ENCODE data around the gene KNG1. TPM values are rescaled to one million over a fixed set of nuclear protein-coding genes. Genes with fewer than 3 reads are reported as not detected.
"Not testable (repeated sequence)": the region's sequence is repeated elsewhere in the genome, so short reads cannot be mapped to it uniquely, and the experiment has no call there.

KNG1 gene
- total RNA-seq, 2 donors from 2014 or later: not detected

- H3K4me3 Mint-ChIP-seq: no peak overlapping the region
- H3K9me3 Mint-ChIP-seq: no peaks in the 10 kb centered on the region
- no peak overlapping the region for H3K27ac Mint-ChIP-seq
- no peaks in the 10 kb centered on the region for H3K36me3 Mint-ChIP-seq (ENCODE audit: low read depth)
- H3K27me3 Mint-ChIP-seq: peaks cover 17% of the 10 kb centered on the region
- no peaks in the 10 kb centered on the region for H3K4me1 Mint-ChIP-seq
- peak; percentile 56 for ATAC-seq (replicated peaks)
These were observed 22.7 kb upstream of the KNG1 start for GRCh38 chr3:186694288-186695032.

GRCh38 chr3:186696522-186696921 lies 20.6 kb upstream of the KNG1 start:
- no peaks in the 10 kb centered on the region for H3K36me3 Mint-ChIP-seq (ENCODE audit: low read depth)
- H3K9me3 Mint-ChIP-seq: no peaks in the 10 kb centered on the region
- no peak overlapping the region for H3K27ac Mint-ChIP-seq
- no peaks in the 10 kb centered on the region for H3K4me1 Mint-ChIP-seq
- no peak overlapping the region for H3K4me3 Mint-ChIP-seq
- H3K27me3 Mint-ChIP-seq: peaks cover 12% of the 10 kb centered on the region
- ATAC-seq (replicated peaks): no peak

- ATAC-seq (replicated peaks): no peak
- Mint-ChIP-seq H3K36me3 (ENCODE audit: low read depth) (no peaks in the 10 kb centered on the region), H3K4me3 (no peak overlapping the region)
These were observed 19.6 kb upstream of the KNG1 start for GRCh38 chr3:186697510-186697909.

GRCh38 chr3:186700267-186700666 lies 16.9 kb upstream of the KNG1 start:
- H3K4me1 Mint-ChIP-seq: no peaks in the 10 kb centered on the region
- H3K36me3 Mint-ChIP-seq (ENCODE audit: low read depth): no peaks in the 10 kb centered on the region
- H3K4me3 Mint-ChIP-seq: no peak overlapping the region
- H3K27ac Mint-ChIP-seq: no peak overlapping the region
- peak; percentile 32 for ATAC-seq (replicated peaks)
- no peaks in the 10 kb centered on the region for H3K9me3 Mint-ChIP-seq
- peaks cover 10% of the 10 kb centered on the region for H3K27me3 Mint-ChIP-seq

More at GRCh38 chr3:186697510-186697909, 19.6 kb upstream of the KNG1 start:
- no peaks in the 10 kb centered on the region for H3K9me3 Mint-ChIP-seq
- peaks cover 6% of the 10 kb centered on the region for H3K27me3 Mint-ChIP-seq
- H3K4me1 Mint-ChIP-seq: no peaks in the 10 kb centered on the region
- no peak overlapping the region for H3K27ac Mint-ChIP-seq

- peaks cover 14% of the 10 kb centered on the region for H3K27me3 Mint-ChIP-seq
- H3K4me1 Mint-ChIP-seq; H3K36me3 Mint-ChIP-seq (ENCODE audit: low read depth); H3K4me3 Mint-ChIP-seq; H3K9me3 Mint-ChIP-seq; H3K27ac Mint-ChIP-seq; ATAC-seq (replicated peaks): not testable (repeated sequence)
These were observed 14.7 kb upstream of the KNG1 start for GRCh38 chr3:186702451-186702850.

GRCh38 chr3:186705882-186706780 lies 11.0 kb upstream of the KNG1 start:
- no peak overlapping the region for H3K4me3 Mint-ChIP-seq
- H3K9me3 Mint-ChIP-seq: no peaks in the 10 kb centered on the region
- ATAC-seq (replicated peaks): peak; percentile 98
- no peaks in the 10 kb centered on the region for H3K36me3 Mint-ChIP-seq (ENCODE audit: low read depth)
- H3K27me3 Mint-ChIP-seq: peaks cover 25% of the 10 kb centered on the region
- no peak overlapping the region for H3K27ac Mint-ChIP-seq
- H3K4me1 Mint-ChIP-seq: peaks cover 6% of the 10 kb centered on the region

- peaks cover 6% of the 10 kb centered on the region for H3K4me1 Mint-ChIP-seq
- no peak overlapping the region for H3K4me3 Mint-ChIP-seq
- H3K9me3 Mint-ChIP-seq: no peaks in the 10 kb centered on the region
- H3K36me3 Mint-ChIP-seq (ENCODE audit: low read depth): no peaks in the 10 kb centered on the region
- H3K27ac Mint-ChIP-seq: no peak overlapping the region
- peaks cover 27% of the 10 kb centered on the region for H3K27me3 Mint-ChIP-seq
- ATAC-seq (replicated peaks): no peak
These were observed 8.0 kb upstream of the KNG1 start for GRCh38 chr3:186708983-186709679.

GRCh38 chr3:186710694-186711093 lies 6.5 kb upstream of the KNG1 start:
- peaks cover 18% of the 10 kb centered on the region for H3K27me3 Mint-ChIP-seq
- not testable (repeated sequence) for H3K4me3 Mint-ChIP-seq; H3K27ac Mint-ChIP-seq; H3K4me1 Mint-ChIP-seq; ATAC-seq (replicated peaks); H3K9me3 Mint-ChIP-seq; H3K36me3 Mint-ChIP-seq (ENCODE audit: low read depth)

GRCh38 chr3:186713499-186713898 lies 3.7 kb upstream of the KNG1 start:
- peaks cover 10% of the 10 kb centered on the region for H3K27me3 Mint-ChIP-seq
- ATAC-seq (replicated peaks): no peak
- H3K27ac Mint-ChIP-seq: no peak overlapping the region
- no peak overlapping the region for H3K4me3 Mint-ChIP-seq
- H3K9me3 Mint-ChIP-seq: no peaks in the 10 kb centered on the region
- H3K4me1 Mint-ChIP-seq: no peaks in the 10 kb centered on the region
- H3K36me3 Mint-ChIP-seq (ENCODE audit: low read depth): no peaks in the 10 kb centered on the region

- peaks cover 6% of the 10 kb centered on the region for H3K4me1 Mint-ChIP-seq
- no peaks in the 10 kb centered on the region for H3K9me3 Mint-ChIP-seq
- no peak for ATAC-seq (replicated peaks)
- H3K4me3 Mint-ChIP-seq: no peak overlapping the region
- H3K36me3 Mint-ChIP-seq (ENCODE audit: low read depth): no peaks in the 10 kb centered on the region
- no peak overlapping the region for H3K27ac Mint-ChIP-seq
- H3K27me3 Mint-ChIP-seq: no peaks in the 10 kb centered on the region
These were observed 3.0 kb downstream of the KNG1 start for GRCh38 chr3:186719945-186720739.

- ATAC-seq (replicated peaks): no peak
- Mint-ChIP-seq H3K27me3 (no peaks in the 10 kb centered on the region), H3K36me3 (ENCODE audit: low read depth) (no peaks in the 10 kb centered on the region), H3K27ac (no peak overlapping the region), H3K4me3 (no peak overlapping the region), H3K4me1 (peaks cover 6% of the 10 kb centered on the region), H3K9me3 (no peaks in the 10 kb centered on the region)
These were observed 5.3 kb downstream of the KNG1 start for GRCh38 chr3:186722457-186722856.

GRCh38 chr3:186724911-186725310 lies 7.8 kb downstream of the KNG1 start:
- Mint-ChIP-seq H3K27me3 (peaks cover 3% of the 10 kb centered on the region), H3K27ac (no peak overlapping the region), H3K36me3 (ENCODE audit: low read depth) (no peaks in the 10 kb centered on the region), H3K9me3 (no peaks in the 10 kb centered on the region), H3K4me3 (no peak overlapping the region), H3K4me1 (peaks cover 6% of the 10 kb centered on the region)
- no peak for ATAC-seq (replicated peaks)

- Mint-ChIP-seq H3K4me1 (no peaks in the 10 kb centered on the region), H3K9me3 (no peaks in the 10 kb centered on the region), H3K4me3 (no peak overlapping the region), H3K27ac (no peak overlapping the region), H3K27me3 (peaks cover 6% of the 10 kb centered on the region), H3K36me3 (ENCODE audit: low read depth) (no peaks in the 10 kb centered on the region)
- ATAC-seq (replicated peaks): peak; percentile 73
These were observed 15.1 kb downstream of the KNG1 start for GRCh38 chr3:186732169-186732766.
